K562 (cell line): Measurements from ENCODE around the gene SUSD3. TPM values are rescaled to one million over a fixed set of nuclear protein-coding genes. Genes with fewer than 3 reads are reported as not detected.

Source experiments
- ATAC-seq: fragments of 200-7000 bp; cut with Tn5 transposase; 3 replicates; pipeline ENCODE4 v1.9.1; 2020; ENCODE audit warnings: moderate library complexity
- BruUV-seq: library from RNA; stranded (reverse); fragments of 400-500 nt; replicated peaks from 2 replicates; lab custom pipeline; 2021; lab: Mats Ljungman, UMichigan
- CTCF ChIA-PET: fragments of 300-600 bp; formaldehyde crosslinking; extraction: SDS; loops from one replicate; lab custom pipeline; 2021; ENCODE audit warnings: low intra/inter-chr PET ratio; lab: Yijun Ruan, JAX
- POLR2A ChIA-PET: fragments of 300-600, 350-650 bp; sonication (Branson Sonifier 250); formaldehyde crosslinking; extraction: SDS; loops from one replicate; lab custom pipeline; 2021; ENCODE audit warnings: antibody characterized with exemption, inconsistent platforms; lab: Yijun Ruan, JAX
- DNase-seq, 4 experiments: peaks; one replicate each; pipeline versions ENCODE4 v3.0.0 to v3.0.0-alpha.2; 2011 to 2018; ENCODE audit warnings: low spot score in 3 of 4, mixed read lengths in 3 of 4; ENCODE audit errors: extremely low read depth in 1 of 4
- FAIRE-seq: peaks from 2 replicates; lab custom pipeline; 2011; peaks lifted over from hg19 to GRCh38; lab: Jason Lieb, UNC
- H2AFZ ChIP-seq: 2 replicates; pipeline ENCODE4 v1.6.0; 2011; ENCODE audit warnings: low read depth, low read length, control low read depth, inconsistent platforms
- H3K27ac ChIP-seq: fragments of 200-600 bp; 3 replicates; pipeline ENCODE4 v1.8.0; 2011; ENCODE audit warnings: low read depth, mild to moderate bottlenecking, control low read depth, inconsistent platforms, low read length, moderate library complexity, mixed read lengths; ENCODE audit errors: extremely low read depth
- H3K27me3 ChIP-seq, 2 experiments: fragments of 300-600 bp in 1 of 2; 2 replicates in 1 of 2; 3 replicates in 1 of 2; pipeline versions ENCODE4 v1.6.0 to v1.8.0; 2011; ENCODE audit warnings: inconsistent platforms in 2 of 2, low read length in 2 of 2, mild to moderate bottlenecking in 1 of 2, mixed read lengths in 1 of 2, moderate library complexity in 1 of 2; ENCODE audit not compliant: control insufficient read depth in 2 of 2, insufficient read depth in 2 of 2
- H3K36me3 ChIP-seq: fragments of 300-600 bp; 3 replicates; pipeline ENCODE4 v1.8.0; 2011; ENCODE audit warnings: mild to moderate bottlenecking, low read length, inconsistent platforms; ENCODE audit not compliant: control insufficient read depth, insufficient read depth
- H3K4me1 ChIP-seq, 2 experiments: fragments of 200-600 bp in 1 of 2; replicated peaks in 1 of 2; 2 replicates in 1 of 2; 3 replicates in 1 of 2; pipeline versions ENCODE4 v1.5.1 to v1.8.0; 2011; ENCODE audit warnings: inconsistent platforms in 2 of 2, low read length in 2 of 2, mild to moderate bottlenecking in 1 of 2, mixed read lengths in 1 of 2, moderate library complexity in 1 of 2; ENCODE audit not compliant: control insufficient read depth in 2 of 2, insufficient read depth in 2 of 2
- H3K4me2 ChIP-seq: 2 replicates; pipeline ENCODE4 v1.6.1; 2011; ENCODE audit warnings: low read length, control low read depth, inconsistent platforms, mixed read lengths; ENCODE audit not compliant: insufficient read depth
- H3K4me3 ChIP-seq: fragments of 200-600 bp; sonication (generic), shearing (Covaris generic); 2 replicates; pipeline ENCODE4 v1.5.1; 2016; ENCODE audit warnings: control low read depth, inconsistent platforms
- H3K79me2 ChIP-seq: fragments of 200-600 bp; 3 replicates; pipeline ENCODE4 v1.8.0; 2011; ENCODE audit warnings: low read length, inconsistent platforms; ENCODE audit not compliant: control insufficient read depth, insufficient read depth
- H3K9ac ChIP-seq, 2 experiments: 2 replicates each; pipeline versions ENCODE4 v1.6.0 to v1.6.1; 2011; ENCODE audit warnings: low read depth in 2 of 2, low read length in 2 of 2, control low read depth in 1 of 2, inconsistent platforms in 1 of 2, mild to moderate bottlenecking in 1 of 2, mixed read lengths in 1 of 2; ENCODE audit not compliant: insufficient read depth in 1 of 2
- H3K9me1 ChIP-seq: one replicate; pipeline ENCODE4 v1.6.0; 2011; ENCODE audit warnings: inconsistent platforms, mild to moderate bottlenecking, low read length, moderate library complexity; ENCODE audit not compliant: control insufficient read depth, insufficient read depth
- H3K9me3 ChIP-seq: replicated peaks from 2 replicates; pipeline ENCODE4 v1.5.1; 2011; ENCODE audit warnings: low read depth, low read length, inconsistent platforms; ENCODE audit not compliant: control insufficient read depth, insufficient read depth
- H4K20me1 ChIP-seq: replicated peaks from 2 replicates; pipeline ENCODE4 v1.6.1; 2011; ENCODE audit warnings: low read length, inconsistent platforms, mixed read lengths; ENCODE audit not compliant: control insufficient read depth, insufficient read depth
- BRD9 ChIP-seq: fragments of 450-650 bp; IDR thresholded peaks from 2 replicates; pipeline ENCODE4 v1.6.1; 2018; ENCODE audit warnings: low read depth; ENCODE audit not compliant: partially characterized antibody
- DIDO1 ChIP-seq: fragments of 450-650 bp; IDR thresholded peaks from 2 replicates; pipeline ENCODE4 v1.6.1; 2016; ENCODE audit warnings: low read depth, missing biosample characterization, missing genetic modification characterization
- DPF2 ChIP-seq: fragments of 450-650 bp; IDR thresholded peaks from 2 replicates; pipeline ENCODE4 v1.6.1; 2016
- L3MBTL2 ChIP-seq: fragments of 450-650 bp; IDR thresholded peaks from 2 replicates; pipeline ENCODE4 v1.6.1; 2016; ENCODE audit warnings: mild to moderate bottlenecking, moderate library complexity
- MLX ChIP-seq, 2 experiments: fragments of 450-650 bp in 1 of 2; sonication (generic) in 1 of 2; formaldehyde crosslinking; conservative IDR thresholded peaks; 2 replicates each; pipeline versions ENCODE4 v1.4.0 to v1.8.1; 2020 to 2022; ENCODE audit warnings: mild to moderate bottlenecking in 1 of 2, missing genetic modification reagents in 1 of 2
- NKRF ChIP-seq: fragments of 450-650 bp; IDR thresholded peaks from 2 replicates; pipeline ENCODE4 v1.6.1; 2016; ENCODE audit warnings: borderline replicate concordance
- POU5F1 ChIP-seq: fragments of 150-350 bp; IDR thresholded peaks from 2 replicates; pipeline ENCODE4 v1.6.1; 2014; ENCODE audit warnings: borderline replicate concordance, low read length, low read depth, mild to moderate bottlenecking; ENCODE audit not compliant: partially characterized antibody
- SFPQ ChIP-seq: fragments of 200-400 bp; formaldehyde crosslinking; IDR thresholded peaks from 2 replicates; pipeline ENCODE4 v1.6.1; 2017; ENCODE audit warnings: mild to moderate bottlenecking, low read depth, low read length, moderate library complexity
- WGBS: fragments of 100-300 bp; shearing (Covaris generic); methylation state at CpG from one replicate; pipeline ENCODE4 v1.1.6; 2016; ENCODE audit warnings: low coverage, mixed read lengths; ENCODE audit not compliant: insufficient coverage; ENCODE audit errors: missing lambda C conversion rate; 5-methylcytosine and 5-hydroxymethylcytosine counted together
- in situ Hi-C: fragments of 300-500 bp; cut with MboI; formaldehyde crosslinking; loops from 4 replicates; pipeline ENCODE4 v1.15.0; 2018; ENCODE audit warnings: inconsistent platforms, mixed read lengths
- intact Hi-C: fragments of 100-400 bp; cut with micrococcal nuclease; formaldehyde crosslinking; loops from 2 replicates; pipeline ENCODE4 v1.14.2; 2022
- polyA plus RNA-seq, 8 experiments: library from polyadenylated mRNA; depleted of rRNA in 4 of 8; stranded (reverse) in 5 of 8; unstranded in 3 of 8; fragments of >200 nt; fragmentation: Nextera tagmentation in 2 of 8; fragmentation: Illumina TruSeq in 1 of 8; extraction: Ambion mirVana in 2 of 8; extraction: Trizol in 1 of 8; gene quantifications; 2 replicates each; pipeline versions ENCODE4 v1.2.1 to v1.2.3, GENCODE V29; 2011 to 2014; ENCODE audit warnings: inconsistent platforms in 1 of 8, missing spikeins in 1 of 8
- total RNA-seq, 7 experiments: library from RNA; depleted of rRNA in 6 of 7; stranded (reverse); fragments of >200 nt in 6 of 7; fragmentation: Illumina TruSeq in 2 of 7; extraction: Trizol in 2 of 7; gene quantifications; 2 replicates each; pipeline versions ENCODE4 v1.2.1 to v1.2.3, GENCODE V29; 2011 to 2021; ENCODE audit warnings: low replicate concordance in 1 of 7
- TF ChIP-seq, protein P1 (sequence below): fragments of 450-650 bp; formaldehyde crosslinking; IDR thresholded peaks from 2 replicates; pipeline ENCODE4 v1.4.0; 2020; ENCODE audit warnings: mild to moderate bottlenecking, moderate library complexity
- TF ChIP-seq, protein P2 (sequence below): fragments of 250-450 bp; sonication (Bioruptor Pico); IDR thresholded peaks from 2 replicates; pipeline ENCODE4 v1.5.0; 2021

The SUSD3 gene
- total and polyA plus RNA-seq, 9 of the 15 experiments (the other 6 are each of a cell fraction or from before 2014, with no cell fraction given), result 1.3 to 21.7 (median 11.4) TPM

GRCh38 chr9:93058355-93059010 is at the start of gene SUSD3 (continued):
- TF ChIP-seq, protein P1, sequence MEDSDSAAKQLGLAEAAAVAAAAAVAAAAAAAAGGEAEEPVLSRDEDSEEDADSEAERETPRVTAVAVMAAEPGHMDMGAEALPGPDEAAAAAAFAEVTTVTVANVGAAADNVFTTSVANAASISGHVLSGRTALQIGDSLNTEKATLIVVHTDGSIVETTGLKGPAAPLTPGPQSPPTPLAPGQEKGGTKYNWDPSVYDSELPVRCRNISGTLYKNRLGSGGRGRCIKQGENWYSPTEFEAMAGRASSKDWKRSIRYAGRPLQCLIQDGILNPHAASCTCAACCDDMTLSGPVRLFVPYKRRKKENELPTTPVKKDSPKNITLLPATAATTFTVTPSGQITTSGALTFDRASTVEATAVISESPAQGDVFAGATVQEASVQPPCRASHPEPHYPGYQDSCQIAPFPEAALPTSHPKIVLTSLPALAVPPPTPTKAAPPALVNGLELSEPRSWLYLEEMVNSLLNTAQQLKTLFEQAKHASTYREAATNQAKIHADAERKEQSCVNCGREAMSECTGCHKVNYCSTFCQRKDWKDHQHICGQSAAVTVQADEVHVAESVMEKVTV (CRISPR knock-in tag), result no peak
- peak; percentile 54; the same call in 1 of the 2 replicates for TF ChIP-seq DPF2
- peak; percentile 64 for TF ChIP-seq L3MBTL2
- TF ChIP-seq POU5F1, result no peak
- TF ChIP-seq MLX (CRISPR knock-in tag; conservative IDR thresholded peaks at IDR 0.05), result no peak

- no peaks in the 10 kb centered on the region for H3K9me1 ChIP-seq
- 0 out of 4 replicates have a peak overlapping the region, but pooled peaks of 1 of the 2 experiments have one; percentile 17 for H3K9ac ChIP-seq
- ATAC-seq, result no peak
- H3K27me3 ChIP-seq, result peaks cover 10 to 48% of the 10 kb centered on the region in 2 experiments; a peak in 4 of 5 replicates
- no peaks in the 10 kb centered on the region for H3K79me2 ChIP-seq
- no peak overlapping the region for H3K4me3 ChIP-seq
- no peaks in the 10 kb centered on the region for H3K9me3 ChIP-seq
- in situ Hi-C loops, result loop anchor here (25.0 kb wide), 1 partner anchor 303 kb away; no protein-coding TSS in a partner anchor
- intact Hi-C loops, result no loop called here
- DNase-seq, result no peak
- H3K4me1 ChIP-seq, result peaks cover 2 to 5% of the 10 kb centered on the region in 2 experiments; a peak in 3 of 5 replicates
- no peaks in the 10 kb centered on the region for H3K36me3 ChIP-seq
- H3K27ac ChIP-seq, result no peak overlapping the region
- 10% methylated on average over 18 of the region's 21 CpGs for WGBS
- peaks cover 7% of the 10 kb centered on the region; the same call in 1 of the 2 replicates for H4K20me1 ChIP-seq
- no peak for FAIRE-seq
- no peak overlapping the region for H2AFZ ChIP-seq
- H3K4me2 ChIP-seq, result no peak overlapping the region
- ChIA-PET CTCF (no interaction called here), POLR2A (interaction anchor here (0.7 kb wide), 1 partner anchor 196 kb away, joined by 4 read pairs; no protein-coding TSS in a partner anchor)
- no TSS peak for BruUV-seq
- TF ChIP-seq NKRF, result no peak
- no peak for TF ChIP-seq SFPQ
- TF ChIP-seq BRD9, result no peak
- TF ChIP-seq, protein P2, sequence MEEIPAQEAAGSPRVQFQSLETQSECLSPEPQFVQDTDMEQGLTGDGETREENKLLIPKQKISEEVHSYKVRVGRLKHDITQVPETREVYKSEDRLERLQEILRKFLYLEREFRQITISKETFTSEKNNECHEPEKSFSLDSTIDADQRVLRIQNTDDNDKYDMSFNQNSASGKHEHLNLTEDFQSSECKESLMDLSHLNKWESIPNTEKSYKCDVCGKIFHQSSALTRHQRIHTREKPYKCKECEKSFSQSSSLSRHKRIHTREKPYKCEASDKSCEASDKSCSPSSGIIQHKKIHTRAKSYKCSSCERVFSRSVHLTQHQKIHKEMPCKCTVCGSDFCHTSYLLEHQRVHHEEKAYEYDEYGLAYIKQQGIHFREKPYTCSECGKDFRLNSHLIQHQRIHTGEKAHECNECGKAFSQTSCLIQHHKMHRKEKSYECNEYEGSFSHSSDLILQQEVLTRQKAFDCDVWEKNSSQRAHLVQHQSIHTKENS (CRISPR knock-in tag), result no peak
- no peak for TF ChIP-seq DIDO1 (tag)
These were observed 49.0 kb upstream of the SUSD3 start for GRCh38 chr9:93009337-93010015.
